Hepatocyte (in vitro differentiated cells): Measurements from ENCODE around the gene MRGPRX2. TPM values are rescaled to one million over a fixed set of nuclear protein-coding genes. Genes with fewer than 3 reads are reported as not detected.

ENCODE experiments used
- DNase-seq: peaks from one replicate; pipeline ENCODE4 v3.0.0-alpha.2; 2016; ENCODE audit warnings: low spot score
- H2AFZ ChIP-seq: fragments of 200-600 bp; sonication (generic); 2 replicates; pipeline ENCODE4 v1.6.0; 2016; ENCODE audit warnings: antibody characterized with exemption, mild to moderate bottlenecking
- H3K27ac ChIP-seq: fragments of 200-600 bp; sonication (generic); 2 replicates; pipeline ENCODE4 v1.5.1; 2016; ENCODE audit warnings: mild to moderate bottlenecking
- H3K27me3 ChIP-seq: fragments of 200-600 bp; sonication (generic); 2 replicates; pipeline ENCODE4 v1.6.1; 2016
- H3K36me3 ChIP-seq: fragments of 200-600 bp; sonication (generic); replicated peaks from 2 replicates; pipeline ENCODE4 v1.5.1; 2016; ENCODE audit warnings: low read depth; ENCODE audit not compliant: insufficient read depth
- H3K4me1 ChIP-seq: fragments of 200-600 bp; sonication (generic); 2 replicates; pipeline ENCODE4 v1.5.1; 2016; ENCODE audit warnings: mild to moderate bottlenecking, moderate library complexity; ENCODE audit not compliant: insufficient read depth
- H3K4me2 ChIP-seq: fragments of 200-600 bp; sonication (generic); 2 replicates; pipeline ENCODE4 v1.6.0; 2016
- H3K4me3 ChIP-seq: fragments of 200-600 bp; sonication (generic); 2 replicates; pipeline ENCODE4 v1.5.1; 2016; ENCODE audit warnings: mild to moderate bottlenecking
- H3K79me2 ChIP-seq: fragments of 200-600 bp; sonication (generic); 2 replicates; pipeline ENCODE4 v1.6.0; 2017; ENCODE audit warnings: mild to moderate bottlenecking
- H3K9me2 ChIP-seq: fragments of 200-600 bp; sonication (generic); replicated peaks from 2 replicates; pipeline ENCODE4 v1.6.0; 2017; ENCODE audit warnings: mild to moderate bottlenecking; ENCODE audit not compliant: insufficient read depth
- H3K9me3 ChIP-seq: fragments of 200-600 bp; sonication (generic); 2 replicates; pipeline ENCODE4 v1.5.1; 2016; ENCODE audit warnings: low read depth, mild to moderate bottlenecking
- H4K20me1 ChIP-seq: fragments of 200-600 bp; sonication (generic); 2 replicates; pipeline ENCODE4 v1.6.0; 2016; ENCODE audit warnings: mild to moderate bottlenecking; ENCODE audit not compliant: insufficient read depth, poor library complexity, severe bottlenecking
- CTCF ChIP-seq: fragments of 200-600 bp; sonication (generic); IDR thresholded peaks from 2 replicates; pipeline ENCODE4 v1.5.1; 2016; ENCODE audit warnings: antibody characterized with exemption, mild to moderate bottlenecking; ENCODE audit not compliant: poor library complexity
- EZH2 ChIP-seq: fragments of 200-600 bp; sonication (generic); IDR thresholded peaks from 2 replicates; pipeline ENCODE4 v1.6.1; 2016; ENCODE audit warnings: antibody characterized with exemption, mild to moderate bottlenecking, borderline replicate concordance
- EZH2phosphoT487 ChIP-seq: fragments of 200-600 bp; sonication (generic); IDR thresholded peaks from one replicate; pipeline ENCODE4 v1.6.1; 2018; ENCODE audit warnings: antibody characterized with exemption, mild to moderate bottlenecking, low read depth, moderate library complexity; ENCODE audit not compliant: unreplicated experiment, severe bottlenecking
- WGBS: methylation state at CpG from one replicate; pipeline ENCODE4 v1.1.6; 2016; ENCODE audit warnings: low lambda C conversion rate; ENCODE audit errors: missing lambda C conversion rate; 5-methylcytosine and 5-hydroxymethylcytosine counted together
- polyA plus RNA-seq: library from polyadenylated mRNA; unstranded; fragments of >200 nt; fragmentation: Nextera tagmentation; extraction: Ambion mirVana; gene quantifications from 2 replicates; pipeline ENCODE4 v1.2.1, GENCODE V29; 2016
- total RNA-seq: library from RNA; depleted of rRNA; stranded (reverse); fragments of >200 nt; gene quantifications from 2 replicates; pipeline ENCODE4 v1.2.3, GENCODE V29; 2014

Gene MRGPRX2
- total and polyA plus RNA-seq, 2 experiments from 2014 or later = not detected

- H3K4me3 ChIP-seq = no peak overlapping the region
- H3K4me1 ChIP-seq = no peaks in the 10 kb centered on the region
- H3K79me2 ChIP-seq = no peaks in the 10 kb centered on the region
- H3K36me3 ChIP-seq = no peaks in the 10 kb centered on the region
- peak; percentile 69 for DNase-seq
- H3K27ac ChIP-seq = no peak overlapping the region
- H3K4me2 ChIP-seq = no peak overlapping the region
- no peaks in the 10 kb centered on the region for H3K27me3 ChIP-seq
- no peaks in the 10 kb centered on the region for H3K9me3 ChIP-seq
- H3K9me2 ChIP-seq = no peaks in the 10 kb centered on the region
- WGBS = 63% methylated on average over 10 of the region's 10 CpGs
- TF ChIP-seq CTCF (peak; percentile 89), EZH2 (no peak)
- H4K20me1 ChIP-seq = no peaks in the 10 kb centered on the region
- H2AFZ ChIP-seq = no peak overlapping the region
Observed at GRCh38 chr11:19076744-19077589, 16.4 kb upstream of the MRGPRX2 start.

DNA sequence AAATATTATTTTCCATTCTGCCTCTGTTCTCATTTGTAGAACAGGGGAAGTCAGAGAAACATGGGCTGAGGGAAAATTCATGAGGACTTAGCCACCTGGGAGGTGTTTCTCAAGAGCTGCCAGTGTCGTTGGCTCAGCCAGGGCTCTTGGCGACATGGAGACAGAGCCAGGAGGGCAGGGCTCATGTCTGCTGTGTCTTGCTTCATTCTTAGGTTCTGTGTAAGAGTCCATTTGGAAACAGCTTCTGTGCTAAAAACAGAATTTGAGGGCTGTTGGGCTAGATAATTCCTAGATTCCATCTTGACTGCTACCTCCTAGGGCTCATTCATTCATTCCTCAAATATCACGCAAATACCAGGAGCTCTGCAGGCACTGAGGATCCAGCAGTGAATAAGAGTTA lies 15.1 kb upstream of the MRGPRX2 start:
- no peak for DNase-seq
- H3K9me3 ChIP-seq = no peaks in the 10 kb centered on the region
- no peaks in the 10 kb centered on the region for H3K79me2 ChIP-seq
- no peak overlapping the region for H3K4me3 ChIP-seq
- no peaks in the 10 kb centered on the region for H3K27me3 ChIP-seq
- H4K20me1 ChIP-seq = no peaks in the 10 kb centered on the region
- no peak overlapping the region for H2AFZ ChIP-seq
- no peak for TF ChIP-seq CTCF
- TF ChIP-seq EZH2phosphoT487 = no peak
- TF ChIP-seq EZH2 = no peak
- H3K4me2 ChIP-seq = no peak overlapping the region
- no peaks in the 10 kb centered on the region for H3K9me2 ChIP-seq
- no peaks in the 10 kb centered on the region for H3K4me1 ChIP-seq
- H3K27ac ChIP-seq = no peak overlapping the region
- no peaks in the 10 kb centered on the region for H3K36me3 ChIP-seq
- WGBS = 87% methylated on average over 3 of the region's 3 CpGs

GRCh38 chr11:19073454-19074415 lies 13.2 kb upstream of the MRGPRX2 start:
- Histone ChIP-seq H3K9me2 (no peaks in the 10 kb centered on the region), H3K27ac (no peak overlapping the region), H3K9me3 (no peaks in the 10 kb centered on the region), H3K36me3 (no peaks in the 10 kb centered on the region), H3K27me3 (no peaks in the 10 kb centered on the region), H2AFZ (no peak overlapping the region), H4K20me1 (no peaks in the 10 kb centered on the region), H3K79me2 (no peaks in the 10 kb centered on the region), H3K4me1 (no peaks in the 10 kb centered on the region), H3K4me2 (no peak overlapping the region), H3K4me3 (no peak overlapping the region)
- DNase-seq = no peak
- TF ChIP-seq EZH2phosphoT487 (no peak), EZH2 (no peak)
- WGBS = 55% methylated on average over 10 of the region's 10 CpGs
